Calu3 (cell line): ENCODE data around the gene METTL24. TPM values are rescaled to one million over a fixed set of nuclear protein-coding genes. Genes with fewer than 3 reads are reported as not detected.

ENCODE experiments used
- BruUV-seq: library from RNA; stranded (reverse); fragments of 400-500 nt; replicated peaks from 2 replicates; lab custom pipeline; 2021; lab: Mats Ljungman, UMichigan
- CTCF ChIA-PET: fragments of 300-600 bp; sonication (Branson Sonifier 250); formaldehyde crosslinking; loops from one replicate; lab custom pipeline; 2022; ENCODE audit warnings: antibody characterized with exemption; lab: Charles Lee
- DNase-seq: peaks from one replicate; pipeline ENCODE4 v3.0.0; 2022
- H3K27ac Mint-ChIP-seq: one replicate; pipeline ENCODE4 v1.8.0; 2022; ENCODE audit warnings: mixed read lengths; ENCODE audit not compliant: unreplicated experiment
- H3K27me3 Mint-ChIP-seq: one replicate; pipeline ENCODE4 v1.8.0; 2022; ENCODE audit warnings: mixed read lengths; ENCODE audit not compliant: unreplicated experiment
- H3K36me3 Mint-ChIP-seq: one replicate; pipeline ENCODE4 v1.8.0; 2022; ENCODE audit warnings: mild to moderate bottlenecking, moderate library complexity, mixed read lengths; ENCODE audit not compliant: insufficient read depth, unreplicated experiment
- H3K4me1 Mint-ChIP-seq: one replicate; pipeline ENCODE4 v1.8.0; 2022; ENCODE audit warnings: mild to moderate bottlenecking, low read depth, mixed read lengths; ENCODE audit not compliant: unreplicated experiment
- H3K4me3 Mint-ChIP-seq: one replicate; pipeline ENCODE4 v1.8.0; 2022; ENCODE audit warnings: mild to moderate bottlenecking, low read depth, moderate library complexity, mixed read lengths; ENCODE audit not compliant: unreplicated experiment
- H3K9me3 Mint-ChIP-seq: one replicate; pipeline ENCODE4 v1.8.0; 2022; ENCODE audit warnings: low read depth, mixed read lengths; ENCODE audit not compliant: unreplicated experiment
- intact Hi-C: fragments of 100-400 bp; cut with micrococcal nuclease; formaldehyde crosslinking; loops from one replicate; pipeline ENCODE4 v1.10.0; 2022; ENCODE audit not compliant: unreplicated experiment
- total RNA-seq: library from RNA; stranded (reverse); gene quantifications from 2 replicates; pipeline ENCODE4 v1.2.3, GENCODE V29; 2022
- TF ChIP-seq, protein P1 (sequence below): fragments of 200-600 bp; IDR thresholded peaks from one replicate; pipeline ENCODE4 v1.8.0; 2022; ENCODE audit warnings: antibody characterized with exemption; ENCODE audit not compliant: unreplicated experiment

Gene METTL24
- total RNA-seq, 1 experiment from 2014 or later: not detected

- intact Hi-C loops: no loop called here
- no peaks in the 10 kb centered on the region for H3K4me1 Mint-ChIP-seq
- no peaks in the 10 kb centered on the region for H3K27me3 Mint-ChIP-seq
- CTCF ChIA-PET: no interaction called here
- H3K27ac Mint-ChIP-seq: no peak overlapping the region
- TF ChIP-seq, protein P1, sequence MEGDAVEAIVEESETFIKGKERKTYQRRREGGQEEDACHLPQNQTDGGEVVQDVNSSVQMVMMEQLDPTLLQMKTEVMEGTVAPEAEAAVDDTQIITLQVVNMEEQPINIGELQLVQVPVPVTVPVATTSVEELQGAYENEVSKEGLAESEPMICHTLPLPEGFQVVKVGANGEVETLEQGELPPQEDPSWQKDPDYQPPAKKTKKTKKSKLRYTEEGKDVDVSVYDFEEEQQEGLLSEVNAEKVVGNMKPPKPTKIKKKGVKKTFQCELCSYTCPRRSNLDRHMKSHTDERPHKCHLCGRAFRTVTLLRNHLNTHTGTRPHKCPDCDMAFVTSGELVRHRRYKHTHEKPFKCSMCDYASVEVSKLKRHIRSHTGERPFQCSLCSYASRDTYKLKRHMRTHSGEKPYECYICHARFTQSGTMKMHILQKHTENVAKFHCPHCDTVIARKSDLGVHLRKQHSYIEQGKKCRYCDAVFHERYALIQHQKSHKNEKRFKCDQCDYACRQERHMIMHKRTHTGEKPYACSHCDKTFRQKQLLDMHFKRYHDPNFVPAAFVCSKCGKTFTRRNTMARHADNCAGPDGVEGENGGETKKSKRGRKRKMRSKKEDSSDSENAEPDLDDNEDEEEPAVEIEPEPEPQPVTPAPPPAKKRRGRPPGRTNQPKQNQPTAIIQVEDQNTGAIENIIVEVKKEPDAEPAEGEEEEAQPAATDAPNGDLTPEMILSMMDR: no peak
- no peak overlapping the region for H3K4me3 Mint-ChIP-seq
- peaks cover 6% of the 10 kb centered on the region for H3K36me3 Mint-ChIP-seq
- DNase-seq: no peak
- no peaks in the 10 kb centered on the region for H3K9me3 Mint-ChIP-seq
- BruUV-seq: no TSS peak
Measured at GRCh38 chr6:110221738-110222137, 136.4 kb downstream of the METTL24 start.

DNA sequence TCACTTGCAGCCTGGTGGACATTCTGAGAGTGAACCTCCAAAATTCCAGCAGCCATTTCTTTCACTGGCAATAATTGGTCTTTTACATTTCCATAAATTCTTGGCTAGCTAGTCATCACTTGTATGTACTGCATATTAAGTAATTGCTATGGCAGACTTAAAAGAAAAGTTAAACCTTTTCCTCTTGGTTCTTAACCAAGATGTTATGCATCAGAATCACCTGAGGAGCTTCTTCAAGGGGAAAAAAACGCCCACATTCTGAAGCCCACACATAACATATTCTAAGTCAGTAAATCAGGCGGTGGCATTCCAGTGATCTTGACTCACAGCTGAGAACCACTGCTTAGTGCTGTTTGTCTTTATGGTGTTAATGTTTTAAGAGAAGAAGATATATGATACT, 140.9 kb downstream of the METTL24 start:
- CTCF ChIA-PET: interaction anchor here (1.0 kb wide), 1 partner anchor 12 kb away, joined by 3 read pairs; no protein-coding TSS in a partner anchor
- DNase-seq: no peak
- no TSS peak for BruUV-seq
- Mint-ChIP-seq H3K27ac (no peak overlapping the region), H3K4me3 (no peak overlapping the region), H3K36me3 (no peaks in the 10 kb centered on the region), H3K27me3 (no peaks in the 10 kb centered on the region), H3K9me3 (no peaks in the 10 kb centered on the region), H3K4me1 (no peaks in the 10 kb centered on the region)
- intact Hi-C loops: no loop called here
- TF ChIP-seq, protein P1: no peak

- Mint-ChIP-seq H3K4me3 (no peak overlapping the region), H3K27me3 (no peaks in the 10 kb centered on the region), H3K9me3 (no peaks in the 10 kb centered on the region), H3K27ac (no peak overlapping the region), H3K36me3 (no peaks in the 10 kb centered on the region), H3K4me1 (no peaks in the 10 kb centered on the region)
- CTCF ChIA-PET: interaction anchor here (0.6 kb wide), 1 partner anchor 51 kb away, joined by 3 read pairs; no protein-coding TSS in a partner anchor
- no TSS peak for BruUV-seq
- intact Hi-C loops: no loop called here
- TF ChIP-seq, protein P1: no peak
- no peak for DNase-seq
Measured at GRCh38 chr6:110216140-110216539, 142.0 kb downstream of the METTL24 start.

GRCh38 chr6:110214338-110214737, 143.8 kb downstream of the METTL24 start:
- Mint-ChIP-seq H3K4me1 (no peaks in the 10 kb centered on the region), H3K4me3 (no peak overlapping the region), H3K9me3 (no peaks in the 10 kb centered on the region), H3K27ac (no peak overlapping the region), H3K27me3 (no peaks in the 10 kb centered on the region), H3K36me3 (peaks cover 8% of the 10 kb centered on the region)
- CTCF ChIA-PET: interaction anchor here (0.6 to 0.7 kb wide), 2 partner anchors 16 to 37 kb away, joined by 3 read pairs; no protein-coding TSS in a partner anchor
- TF ChIP-seq, protein P1: no peak
- intact Hi-C loops: no loop called here
- BruUV-seq: no TSS peak
- DNase-seq: no peak
